Smooth muscle cell (in vitro differentiated cells): ENCODE data around the gene ALLC. TPM values are rescaled to one million over a fixed set of nuclear protein-coding genes. Genes with fewer than 3 reads are reported as not detected.

Source experiments
- DNase-seq: peaks from one replicate; lab custom pipeline; 2025; ENCODE audit not compliant: unreplicated experiment; lab: John Stamatoyannopoulos, UW
- H2AFZ ChIP-seq: fragments of 200-600 bp; sonication (generic); 2 replicates; pipeline ENCODE4 v1.6.0; 2016; ENCODE audit warnings: antibody characterized with exemption, low read depth, mild to moderate bottlenecking
- H3F3A ChIP-seq: fragments of 200-600 bp; sonication (generic); 2 replicates; pipeline ENCODE4 v1.6.0; 2017; ENCODE audit warnings: antibody characterized with exemption, low read depth
- H3K27ac ChIP-seq: fragments of 200-600 bp; sonication (generic); 2 replicates; pipeline ENCODE4 v1.5.1; 2016; ENCODE audit warnings: low read depth, mild to moderate bottlenecking
- H3K27me3 ChIP-seq: fragments of 200-600 bp; sonication (generic); 2 replicates; pipeline ENCODE4 v1.6.1; 2016; ENCODE audit warnings: low read depth, mild to moderate bottlenecking
- H3K36me3 ChIP-seq: fragments of 200-600 bp; sonication (generic); 2 replicates; pipeline ENCODE4 v1.5.1; 2016; ENCODE audit warnings: low read depth
- H3K4me1 ChIP-seq: fragments of 200-600 bp; sonication (generic); 2 replicates; pipeline ENCODE4 v1.5.1; 2016; ENCODE audit warnings: low read depth
- H3K4me2 ChIP-seq: fragments of 200-600 bp; sonication (generic); 2 replicates; pipeline ENCODE4 v1.6.0; 2016; ENCODE audit warnings: mild to moderate bottlenecking
- H3K4me3 ChIP-seq: fragments of 200-600 bp; sonication (generic); 2 replicates; pipeline ENCODE4 v1.5.1; 2016; ENCODE audit warnings: mild to moderate bottlenecking
- H3K79me2 ChIP-seq: fragments of 200-600 bp; sonication (generic); 2 replicates; pipeline ENCODE4 v1.6.0; 2016; ENCODE audit warnings: low read depth, mild to moderate bottlenecking
- H3K9ac ChIP-seq: fragments of 200-600 bp; sonication (generic); 2 replicates; pipeline ENCODE4 v1.6.0; 2016; ENCODE audit warnings: low read depth
- H3K9me3 ChIP-seq: fragments of 200-600 bp; sonication (generic); replicated peaks from 2 replicates; pipeline ENCODE4 v1.5.1; 2016; ENCODE audit warnings: low read depth
- H4K20me1 ChIP-seq: fragments of 200-600 bp; sonication (generic); 2 replicates; pipeline ENCODE4 v1.6.0; 2016; ENCODE audit warnings: low read depth
- WGBS: methylation state at CpG from one replicate; pipeline ENCODE4 v1.1.7; 2016; ENCODE audit warnings: low lambda C conversion rate; 5-methylcytosine and 5-hydroxymethylcytosine counted together
- polyA plus RNA-seq: library from polyadenylated mRNA; unstranded; fragments of >200 nt; fragmentation: Nextera tagmentation; extraction: Ambion mirVana; gene quantifications from 2 replicates; pipeline ENCODE4 v1.2.1, GENCODE V29; 2016
- total RNA-seq: library from RNA; depleted of rRNA; stranded (reverse); fragments of >200 nt; gene quantifications from 2 replicates; pipeline ENCODE4 v1.2.3, GENCODE V29; 2014
- TF ChIP-seq, protein P1 (sequence below): fragments of 200-600 bp; sonication (generic); IDR thresholded peaks from 2 replicates; pipeline ENCODE4 v1.5.1; 2017; ENCODE audit warnings: borderline replicate concordance, mild to moderate bottlenecking, antibody characterized with exemption; ENCODE audit not compliant: insufficient read depth, poor library complexity, severe bottlenecking

The ALLC gene
- total and polyA plus RNA-seq, 2 experiments from 2014 or later = not detected

- Histone ChIP-seq H3K79me2 (no peaks in the 10 kb centered on the region), H3K4me1 (peaks cover 9% of the 10 kb centered on the region), H3K4me2 (no peak overlapping the region), H4K20me1 (no peaks in the 10 kb centered on the region), H3K9ac (no peak overlapping the region), H2AFZ (no peak overlapping the region), H3K4me3 (no peak overlapping the region), H3K9me3 (no peaks in the 10 kb centered on the region), H3F3A (peaks cover 4% of the 10 kb centered on the region), H3K27ac (no peak overlapping the region), H3K27me3 (no peaks in the 10 kb centered on the region), H3K36me3 (no peaks in the 10 kb centered on the region)
- 97% methylated on average over 3 of the region's 3 CpGs for WGBS
- DNase-seq = no peak
- TF ChIP-seq, protein P1, sequence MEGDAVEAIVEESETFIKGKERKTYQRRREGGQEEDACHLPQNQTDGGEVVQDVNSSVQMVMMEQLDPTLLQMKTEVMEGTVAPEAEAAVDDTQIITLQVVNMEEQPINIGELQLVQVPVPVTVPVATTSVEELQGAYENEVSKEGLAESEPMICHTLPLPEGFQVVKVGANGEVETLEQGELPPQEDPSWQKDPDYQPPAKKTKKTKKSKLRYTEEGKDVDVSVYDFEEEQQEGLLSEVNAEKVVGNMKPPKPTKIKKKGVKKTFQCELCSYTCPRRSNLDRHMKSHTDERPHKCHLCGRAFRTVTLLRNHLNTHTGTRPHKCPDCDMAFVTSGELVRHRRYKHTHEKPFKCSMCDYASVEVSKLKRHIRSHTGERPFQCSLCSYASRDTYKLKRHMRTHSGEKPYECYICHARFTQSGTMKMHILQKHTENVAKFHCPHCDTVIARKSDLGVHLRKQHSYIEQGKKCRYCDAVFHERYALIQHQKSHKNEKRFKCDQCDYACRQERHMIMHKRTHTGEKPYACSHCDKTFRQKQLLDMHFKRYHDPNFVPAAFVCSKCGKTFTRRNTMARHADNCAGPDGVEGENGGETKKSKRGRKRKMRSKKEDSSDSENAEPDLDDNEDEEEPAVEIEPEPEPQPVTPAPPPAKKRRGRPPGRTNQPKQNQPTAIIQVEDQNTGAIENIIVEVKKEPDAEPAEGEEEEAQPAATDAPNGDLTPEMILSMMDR = no peak
Observed at GRCh38 chr2:3661149-3661660, 3.2 kb downstream of the ALLC start.

GRCh38 chr2:3662239-3662638 lies 4.2 kb downstream of the ALLC start:
- H3K9ac ChIP-seq = no peak overlapping the region
- H2AFZ ChIP-seq = no peak overlapping the region
- no peak overlapping the region for H3K4me3 ChIP-seq
- H4K20me1 ChIP-seq = no peaks in the 10 kb centered on the region
- no peak for DNase-seq
- H3K79me2 ChIP-seq = no peaks in the 10 kb centered on the region
- H3K4me2 ChIP-seq = no peak overlapping the region
- WGBS = 61% methylated on average over 6 of the region's 6 CpGs
- H3K36me3 ChIP-seq = no peaks in the 10 kb centered on the region
- no peak overlapping the region for H3K27ac ChIP-seq
- peaks cover 4% of the 10 kb centered on the region for H3F3A ChIP-seq
- no peaks in the 10 kb centered on the region for H3K9me3 ChIP-seq
- H3K27me3 ChIP-seq = no peaks in the 10 kb centered on the region
- H3K4me1 ChIP-seq = peaks cover 9% of the 10 kb centered on the region
- TF ChIP-seq, protein P1 = no peak

- Histone ChIP-seq H3K4me2 (no peak overlapping the region), H3K9ac (no peak overlapping the region), H3F3A (no peaks in the 10 kb centered on the region), H4K20me1 (no peaks in the 10 kb centered on the region), H3K79me2 (no peaks in the 10 kb centered on the region), H3K4me1 (peaks cover 7% of the 10 kb centered on the region), H3K27ac (no peak overlapping the region), H3K4me3 (no peak overlapping the region), H3K27me3 (no peaks in the 10 kb centered on the region), H3K9me3 (no peaks in the 10 kb centered on the region), H3K36me3 (no peaks in the 10 kb centered on the region), H2AFZ (no peak overlapping the region)
- WGBS = 58% methylated on average over 3 of the region's 3 CpGs
- DNase-seq = no peak
- TF ChIP-seq, protein P1 = no peak
Observed at GRCh38 chr2:3664118-3664517, 6.1 kb downstream of the ALLC start.

DNA sequence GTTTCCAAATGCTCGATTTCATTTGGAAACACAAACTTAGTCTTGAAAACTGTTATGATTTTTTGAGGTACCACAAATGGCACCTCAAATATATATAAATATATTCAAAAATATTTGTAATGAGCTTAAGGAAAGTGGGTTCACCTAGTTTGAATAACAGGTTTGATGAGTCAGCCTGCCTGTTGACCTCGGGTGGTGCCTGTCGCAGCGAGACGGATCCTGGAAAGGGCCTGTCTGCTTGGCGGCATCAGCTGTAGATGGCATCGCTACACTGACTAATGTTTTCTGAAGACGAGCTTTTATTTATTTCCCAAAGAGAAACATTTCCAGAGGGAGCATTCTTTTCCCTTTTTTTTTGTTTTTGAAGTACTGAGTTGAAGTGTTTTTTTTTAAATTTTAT lies 6.9 kb downstream of the ALLC start:
- Histone ChIP-seq H3K27ac (no peak overlapping the region), H3K27me3 (no peaks in the 10 kb centered on the region), H4K20me1 (no peaks in the 10 kb centered on the region), H3K9me3 (no peaks in the 10 kb centered on the region), H3K4me3 (no peak overlapping the region), H3K79me2 (no peaks in the 10 kb centered on the region), H3K4me1 (no peaks in the 10 kb centered on the region), H3K36me3 (no peaks in the 10 kb centered on the region), H3F3A (no peaks in the 10 kb centered on the region), H2AFZ (no peak overlapping the region), H3K4me2 (no peak overlapping the region), H3K9ac (no peak overlapping the region)
- no peak for DNase-seq
- WGBS = 82% methylated on average over 8 of the region's 8 CpGs
- TF ChIP-seq, protein P1 = no peak
